Immature natural killer cell (primary cell): ENCODE results near the gene EVI5L. TPM values are rescaled to one million over a fixed set of nuclear protein-coding genes. Genes with fewer than 3 reads are reported as not detected.
"Not testable (repeated sequence)": the region's sequence is repeated elsewhere in the genome, so short reads cannot be mapped to it uniquely, and the experiment has no call there.

Experiments
- DNase-seq, 3 donors: peaks; one replicate each; pipeline ENCODE4 v3.0.0; 2022; ENCODE audit warnings: mixed read lengths in 1 of 3
- H3K27ac Mint-ChIP-seq, 6 donors: one replicate each; pipeline ENCODE4 v1.8.0; 2020; ENCODE audit warnings: mixed read lengths in 6 of 6, mild to moderate bottlenecking in 5 of 6, inconsistent platforms in 4 of 6, moderate library complexity in 3 of 6
- H3K27me3 Mint-ChIP-seq, 3 donors: one replicate each; pipeline ENCODE4 v1.8.0; 2020 to 2021; ENCODE audit warnings: low read depth in 3 of 3, mild to moderate bottlenecking in 3 of 3, mixed read lengths in 3 of 3, moderate library complexity in 3 of 3, inconsistent platforms in 1 of 3
- H3K36me3 Mint-ChIP-seq, 3 donors: one replicate each; pipeline ENCODE4 v1.8.0; 2020; ENCODE audit warnings: mixed read lengths in 3 of 3, inconsistent platforms in 2 of 3, mild to moderate bottlenecking in 2 of 3
- H3K4me1 Mint-ChIP-seq, 2 donors: one replicate each; pipeline ENCODE4 v1.8.0; 2020; ENCODE audit warnings: inconsistent platforms in 2 of 2, mild to moderate bottlenecking in 2 of 2, mixed read lengths in 2 of 2, moderate library complexity in 1 of 2
- H3K4me3 Mint-ChIP-seq, 5 donors: one replicate each; pipeline ENCODE4 v1.8.0; 2020; ENCODE audit warnings: mild to moderate bottlenecking in 5 of 5, mixed read lengths in 5 of 5, inconsistent platforms in 3 of 5, moderate library complexity in 3 of 5
- H3K9me3 Mint-ChIP-seq, 6 donors: one replicate each; pipeline ENCODE4 v1.8.0; 2020; ENCODE audit warnings: mild to moderate bottlenecking in 6 of 6, mixed read lengths in 6 of 6, inconsistent platforms in 4 of 6, moderate library complexity in 3 of 6
- polyA plus RNA-seq, 3 donors: library from polyadenylated mRNA; unstranded; fragments of 300-500 nt; fragmentation: Illumina TruSeq; gene quantifications; one replicate each; pipeline ENCODE4 v1.2.3, GENCODE V29; 2021

The EVI5L gene
- polyA plus RNA-seq, 3 donors from 2014 or later = 1.6 to 5.1 (median 2.7) TPM

- Mint-ChIP-seq H3K9me3 (no peaks in the 10 kb centered on the region), H3K27ac (no peak overlapping the region), H3K4me3 (no peak overlapping the region), H3K27me3 (peaks cover 2 to 9% (median 5%) of the 10 kb centered on the region in 3 donors), H3K4me1 (no peaks in the 10 kb centered on the region), H3K36me3 (no peaks in the 10 kb centered on the region)
- no peak for DNase-seq
Observed at GRCh38 chr19:7883796-7884570, 54.0 kb downstream of the EVI5L start.

- Mint-ChIP-seq H3K4me3 (no peak overlapping the region), H3K9me3 (no peaks in the 10 kb centered on the region), H3K4me1 (no peaks in the 10 kb centered on the region), H3K36me3 (no peaks in the 10 kb centered on the region), H3K27ac (no peak overlapping the region), H3K27me3 (peaks cover 2 to 8% (median 5%) of the 10 kb centered on the region in 3 donors)
- DNase-seq = no peak
Observed at GRCh38 chr19:7885818-7886217, 55.8 kb downstream of the EVI5L start.

GRCh38 chr19:7887408-7888144 lies 57.6 kb downstream of the EVI5L start:
- H3K36me3 Mint-ChIP-seq = no peaks in the 10 kb centered on the region

GRCh38 chr19:7888145-7888825 lies 58.3 kb downstream of the EVI5L start, which contains the start of gene LRRC8E:
Gene LRRC8E (plus strand): TSS chr19:7888510. CDS start chr19:7895604, 7,094 bp downstream.
- Mint-ChIP-seq H3K9me3 (no peaks in the 10 kb centered on the region), H3K4me3 (no peak within 1 kb of the TSS), H3K27me3 (peaks cover 2 to 6% (median 3%) of the 10 kb centered on the region in 3 donors), H3K36me3 (no peaks in the 10 kb centered on the region), H3K4me1 (no peaks in the 10 kb centered on the region), H3K27ac (no peak within 1 kb of the TSS)
- DNase-seq = no peak

More at GRCh38 chr19:7887408-7888144, 57.6 kb downstream of the EVI5L start:
- H3K9me3 Mint-ChIP-seq = no peaks in the 10 kb centered on the region
- H3K27ac Mint-ChIP-seq = no peak overlapping the region
- H3K4me1 Mint-ChIP-seq = no peaks in the 10 kb centered on the region
- no peak overlapping the region for H3K4me3 Mint-ChIP-seq
- H3K27me3 Mint-ChIP-seq = peaks cover 2 to 6% (median 3%) of the 10 kb centered on the region in 3 donors
- DNase-seq = no peak

- Mint-ChIP-seq H3K4me1 (no peaks in the 10 kb centered on the region), H3K27ac (no peak overlapping the region), H3K27me3 (peaks cover 2 to 6% (median 3%) of the 10 kb centered on the region in 3 donors), H3K4me3 (no peak overlapping the region), H3K9me3 (no peaks in the 10 kb centered on the region), H3K36me3 (no peaks in the 10 kb centered on the region)
- no peak for DNase-seq
Observed at GRCh38 chr19:7888826-7889217, 58.8 kb downstream of the EVI5L start.

GRCh38 chr19:7893362-7894101 lies 63.5 kb downstream of the EVI5L start:
- not testable (repeated sequence) for DNase-seq, H3K9me3 Mint-ChIP-seq, H3K27ac Mint-ChIP-seq, H3K4me1 Mint-ChIP-seq, H3K36me3 Mint-ChIP-seq, H3K4me3 Mint-ChIP-seq, H3K27me3 Mint-ChIP-seq

- H3K4me1 Mint-ChIP-seq = no peaks in the 10 kb centered on the region
- H3K9me3 Mint-ChIP-seq = no peaks in the 10 kb centered on the region
- H3K36me3 Mint-ChIP-seq = no peaks in the 10 kb centered on the region
- no peak overlapping the region for H3K4me3 Mint-ChIP-seq
- no peak for DNase-seq
- peaks cover 0 to 3% (median 1%) of the 10 kb centered on the region in 3 donors for H3K27me3 Mint-ChIP-seq
- no peak overlapping the region for H3K27ac Mint-ChIP-seq
Observed at GRCh38 chr19:7894612-7895309, 64.7 kb downstream of the EVI5L start.

- Mint-ChIP-seq H3K36me3 (no peaks in the 10 kb centered on the region), H3K9me3 (no peaks in the 10 kb centered on the region), H3K27me3 (peaks cover 0 to 3% (median 1%) of the 10 kb centered on the region in 3 donors), H3K4me3 (no peak overlapping the region), H3K4me1 (no peaks in the 10 kb centered on the region), H3K27ac (no peak overlapping the region)
- DNase-seq = no peak
Observed at GRCh38 chr19:7895565-7895964, 65.5 kb downstream of the EVI5L start.

- Mint-ChIP-seq H3K4me1 (peaks cover 0 to 3% of the 10 kb centered on the region in 2 donors), H3K9me3 (no peaks in the 10 kb centered on the region), H3K36me3 (no peaks in the 10 kb centered on the region), H3K27ac (no peak overlapping the region), H3K27me3 (peaks cover 0 to 6% (median 3%) of the 10 kb centered on the region in 3 donors), H3K4me3 (no peak overlapping the region)
- no peak for DNase-seq
Observed at GRCh38 chr19:7897292-7897691, 67.3 kb downstream of the EVI5L start.

GRCh38 chr19:7898967-7899366 lies 68.9 kb downstream of the EVI5L start:
- Mint-ChIP-seq H3K4me1 (peaks cover 12 to 15% of the 10 kb centered on the region in 2 donors), H3K36me3 (no peaks in the 10 kb centered on the region), H3K4me3 (no peak overlapping the region), H3K27me3 (peaks cover 12 to 16% (median 16%) of the 10 kb centered on the region in 3 donors), H3K27ac (no peak overlapping the region), H3K9me3 (peaks cover 0 to 2% (median 0%) of the 10 kb centered on the region in 6 donors)
- no peak for DNase-seq

GRCh38 chr19:7899751-7900378 lies 69.8 kb downstream of the EVI5L start:
- no peak for DNase-seq
- Mint-ChIP-seq H3K9me3 (peaks cover 0 to 2% (median 0%) of the 10 kb centered on the region in 6 donors), H3K27me3 (peaks cover 20 to 24% (median 21%) of the 10 kb centered on the region in 3 donors), H3K27ac (no peak overlapping the region), H3K4me1 (peaks cover 18 to 22% of the 10 kb centered on the region in 2 donors), H3K4me3 (no peak overlapping the region), H3K36me3 (no peaks in the 10 kb centered on the region)

- no peaks in the 10 kb centered on the region for H3K36me3 Mint-ChIP-seq
Observed at GRCh38 chr19:7900401-7900870, 70.4 kb downstream of the EVI5L start.

More at GRCh38 chr19:7900401-7900870, 70.4 kb downstream of the EVI5L start:
- no peak for DNase-seq
- Mint-ChIP-seq H3K4me1 (peaks cover 24 to 26% of the 10 kb centered on the region in 2 donors), H3K27me3 (peaks cover 23 to 27% (median 24%) of the 10 kb centered on the region in 3 donors), H3K9me3 (peaks cover 0 to 2% (median 0%) of the 10 kb centered on the region in 6 donors), H3K4me3 (no peak overlapping the region), H3K27ac (no peak overlapping the region)
